HEK293 (cell line): ENCODE measurements around the gene TRMT61A.
A peak's percentile ranks its signal among the peaks of the same experiment; 100 is the strongest.

Source experiments
- GLI4 ChIP-seq: fragments of 450-650 bp; formaldehyde crosslinking; IDR thresholded peaks from 2 replicates; pipeline ENCODE4 v1.5.1; 2016; ENCODE audit warnings: missing biosample characterization, missing genetic modification characterization
- PRDM10 ChIP-seq: fragments of 450-650 bp; formaldehyde crosslinking; IDR thresholded peaks from 2 replicates; pipeline ENCODE4 v1.5.1; 2016; ENCODE audit warnings: missing biosample characterization, missing genetic modification characterization
- SALL2 ChIP-seq: fragments of 450-650 bp; formaldehyde crosslinking; IDR thresholded peaks from 2 replicates; pipeline ENCODE4 v1.5.0; 2017; ENCODE audit warnings: missing biosample characterization, mild to moderate bottlenecking, missing genetic modification characterization, borderline replicate concordance
- SCRT2 ChIP-seq: fragments of 450-650 bp; formaldehyde crosslinking; IDR thresholded peaks from 2 replicates; pipeline ENCODE4 v1.5.1; 2016; ENCODE audit warnings: missing biosample characterization, missing genetic modification characterization
- WT1 ChIP-seq: fragments of 450-650 bp; formaldehyde crosslinking; IDR thresholded peaks from 2 replicates; pipeline ENCODE4 v1.5.1; 2016; ENCODE audit warnings: missing biosample characterization, missing genetic modification characterization
- YY1 ChIP-seq: fragments of 450-650 bp; formaldehyde crosslinking; IDR thresholded peaks from 2 replicates; pipeline ENCODE4 v1.5.1; 2018; ENCODE audit warnings: missing biosample characterization, missing genetic modification characterization
- ZBTB11 ChIP-seq: fragments of 450-650 bp; formaldehyde crosslinking; conservative IDR thresholded peaks from 2 replicates; pipeline ENCODE4 v1.5.1; 2016; ENCODE audit warnings: low read depth, missing biosample characterization, missing genetic modification characterization
- ZBTB44 ChIP-seq: fragments of 450-650 bp; IDR thresholded peaks from 2 replicates; pipeline ENCODE4 v1.5.1; 2018; ENCODE audit warnings: missing biosample characterization, mild to moderate bottlenecking, missing genetic modification characterization
- ZBTB48 ChIP-seq: fragments of 450-650 bp; formaldehyde crosslinking; IDR thresholded peaks from 2 replicates; pipeline ENCODE4 v1.5.1; 2016; ENCODE audit warnings: missing biosample characterization, missing genetic modification characterization
- ZNF114 ChIP-seq: fragments of 450-650 bp; formaldehyde crosslinking; IDR thresholded peaks from 2 replicates; pipeline ENCODE4 v1.5.0; 2017; ENCODE audit warnings: missing biosample characterization, missing genetic modification characterization
- ZNF146 ChIP-seq: fragments of 450-650 bp; formaldehyde crosslinking; IDR thresholded peaks from 2 replicates; pipeline ENCODE4 v1.5.1; 2016; ENCODE audit warnings: missing biosample characterization, missing genetic modification characterization
- ZNF155 ChIP-seq: fragments of 450-650 bp; formaldehyde crosslinking; IDR thresholded peaks from 2 replicates; pipeline ENCODE4 v1.5.1; 2016; ENCODE audit warnings: missing biosample characterization, missing genetic modification characterization
- ZNF16 ChIP-seq: fragments of 450-650 bp; formaldehyde crosslinking; IDR thresholded peaks from 2 replicates; pipeline ENCODE4 v1.5.1; 2016; ENCODE audit warnings: low read depth, missing biosample characterization, missing genetic modification characterization
- ZNF2 ChIP-seq: fragments of 450-650 bp; formaldehyde crosslinking; IDR thresholded peaks from 2 replicates; pipeline ENCODE4 v1.5.1; 2016; ENCODE audit warnings: missing biosample characterization, missing genetic modification characterization
- ZNF211 ChIP-seq: fragments of 450-650 bp; formaldehyde crosslinking; IDR thresholded peaks from 2 replicates; pipeline ENCODE4 v1.5.1; 2016; ENCODE audit warnings: low read depth, missing biosample characterization, missing genetic modification characterization
- ZNF280D ChIP-seq: fragments of 450-650 bp; formaldehyde crosslinking; IDR thresholded peaks from 2 replicates; pipeline ENCODE4 v1.5.1; 2016; ENCODE audit warnings: missing biosample characterization, missing genetic modification characterization
- ZNF391 ChIP-seq: fragments of 450-650 bp; formaldehyde crosslinking; IDR thresholded peaks from 2 replicates; pipeline ENCODE4 v1.5.1; 2016; ENCODE audit warnings: low read depth, missing biosample characterization, missing genetic modification characterization, borderline replicate concordance
- ZNF514 ChIP-seq: fragments of 450-650 bp; formaldehyde crosslinking; IDR thresholded peaks from 2 replicates; pipeline ENCODE4 v1.5.1; 2016; ENCODE audit warnings: missing biosample characterization, missing genetic modification characterization
- ZNF518A ChIP-seq: fragments of 450-650 bp; formaldehyde crosslinking; conservative IDR thresholded peaks from 2 replicates; pipeline ENCODE4 v1.5.1; 2016; ENCODE audit warnings: low read depth, missing biosample characterization, missing genetic modification characterization
- ZNF544 ChIP-seq: fragments of 450-650 bp; formaldehyde crosslinking; IDR thresholded peaks from 2 replicates; pipeline ENCODE4 v1.5.0; 2017; ENCODE audit warnings: missing biosample characterization, missing genetic modification characterization

TRMT61A gene

GRCh38 chr14:103528587-103529382 lies at the start of gene TRMT61A (continued):
- 0 out of 2 replicates have a peak, but pooled peaks have one; percentile 0 for TF ChIP-seq ZBTB11 (tag by site-specific recombination)
- TF ChIP-seq ZNF514 (tag by site-specific recombination): no peak
- no peak for TF ChIP-seq SALL2 (tag by site-specific recombination)
- TF ChIP-seq ZNF391 (tag by site-specific recombination): no peak; the same call in 1 of the 2 replicates
- no peak for TF ChIP-seq ZNF114
- no peak for TF ChIP-seq ZBTB44
- TF ChIP-seq ZNF518A: no peak
- no peak for TF ChIP-seq ZNF16
- peak; percentile 31; the same call in 1 of the 2 replicates for TF ChIP-seq PRDM10
- no peak for TF ChIP-seq ZBTB48 (tag by site-specific recombination)
- no peak for TF ChIP-seq GLI4 (tag by site-specific recombination)
- no peak for TF ChIP-seq ZNF280D (tag by site-specific recombination)
- TF ChIP-seq ZNF155 (tag by site-specific recombination): no peak
- no peak for TF ChIP-seq ZNF211 (tag by site-specific recombination)
- TF ChIP-seq SCRT2 (tag by site-specific recombination): no peak
- no peak for TF ChIP-seq ZNF146 (tag by site-specific recombination)
- TF ChIP-seq WT1: no peak
- TF ChIP-seq ZNF2 (tag by site-specific recombination): 0 out of 2 replicates have a peak, but pooled peaks have one; percentile 40
- 0 out of 2 replicates have a peak, but pooled peaks have one; percentile 48 for TF ChIP-seq YY1
- TF ChIP-seq ZNF544: no peak
